Adipose tissue (tissue), 3 donors: Measurements from ENCODE around the gene BCAT1. TPM values are rescaled to one million over a fixed set of nuclear protein-coding genes. Genes with fewer than 3 reads are reported as not detected.

ENCODE experiments used
- H3K27ac ChIP-seq: one replicate; pipeline ENCODE4 v1.5.1; 2013; ENCODE audit warnings: low read depth, low read length
- WGBS, 3 donors: extraction: QIAGEN DNeasy Blood & Tissue Kit; methylation state at CpG; one replicate each; pipeline ENCODE4 v1.1.7; 2013; 5-methylcytosine and 5-hydroxymethylcytosine counted together
- polyA plus RNA-seq, 3 donors: library from polyadenylated mRNA; stranded (reverse); fragments of 200-250 nt; gene quantifications; one replicate each; pipeline ENCODE4 v1.2.3, GENCODE V29; 2013
- donor health status: healthy with polysubstance abuse.
- donor health status: Bipolar disorder and iron deficiency.
- donor health status: healthy.

Gene BCAT1, protein sequence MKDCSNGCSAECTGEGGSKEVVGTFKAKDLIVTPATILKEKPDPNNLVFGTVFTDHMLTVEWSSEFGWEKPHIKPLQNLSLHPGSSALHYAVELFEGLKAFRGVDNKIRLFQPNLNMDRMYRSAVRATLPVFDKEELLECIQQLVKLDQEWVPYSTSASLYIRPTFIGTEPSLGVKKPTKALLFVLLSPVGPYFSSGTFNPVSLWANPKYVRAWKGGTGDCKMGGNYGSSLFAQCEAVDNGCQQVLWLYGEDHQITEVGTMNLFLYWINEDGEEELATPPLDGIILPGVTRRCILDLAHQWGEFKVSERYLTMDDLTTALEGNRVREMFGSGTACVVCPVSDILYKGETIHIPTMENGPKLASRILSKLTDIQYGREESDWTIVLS
- polyA plus RNA-seq, result 10 to 100 TPM in 2 of 3 donors, 1 to 10 TPM in 1; 3.1 to 12.8 (median 11.3) TPM

DNA sequence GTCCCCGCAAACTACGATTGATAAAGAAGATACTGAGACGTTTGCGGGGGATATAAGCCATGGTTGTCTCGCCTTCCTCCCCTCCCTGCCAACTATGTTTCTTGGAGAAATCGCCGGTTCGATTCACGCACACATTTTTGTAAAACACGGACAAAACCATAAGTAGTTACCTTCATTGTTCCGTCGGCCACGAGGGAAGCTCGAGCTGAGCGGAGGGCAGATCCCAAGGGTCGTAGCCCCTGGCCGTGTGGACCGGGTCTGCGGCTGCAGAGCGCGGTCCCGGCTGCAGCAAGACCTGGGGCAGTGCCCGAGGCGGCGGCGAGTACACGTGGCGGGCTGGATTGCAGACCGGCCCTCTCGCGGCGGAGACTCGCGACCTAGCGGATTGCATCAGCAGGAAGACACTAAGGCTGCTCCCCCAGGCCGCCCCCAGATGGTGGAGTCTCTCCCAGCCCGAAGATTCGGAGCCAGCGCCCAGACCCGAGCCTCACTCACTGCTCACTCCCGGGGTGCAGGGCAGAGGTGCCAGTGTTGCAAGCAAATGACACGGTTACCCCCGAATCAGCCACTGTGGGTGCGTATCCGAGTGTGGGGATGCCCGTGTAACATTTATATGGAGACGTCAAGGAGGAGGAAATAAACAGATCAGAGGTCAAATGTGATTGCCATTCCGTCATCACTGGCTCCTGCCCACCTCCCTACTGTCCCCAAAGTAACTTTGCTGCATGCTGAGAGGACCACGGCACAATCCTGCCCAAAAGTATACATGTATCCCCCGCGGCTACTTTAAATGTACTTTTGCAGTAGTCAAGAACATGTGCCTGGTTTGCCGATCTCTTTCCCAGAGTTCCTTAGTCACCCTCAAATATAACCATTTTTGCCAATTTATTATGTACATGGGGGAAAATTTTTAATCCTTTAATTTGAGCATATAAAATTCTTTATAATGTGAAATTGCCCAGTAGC is at the start of gene BCAT1:
TSS of gene BCAT1 (minus strand) at position 345 of the 966 bp plus-strand sequence. CDS start at position 176, 169 bp downstream.
- 4 to 5% (median 5%) methylated on average over 50 to 52 of the region's 52 CpGs for WGBS, 3 donors
- no peak within 1 kb of the TSS for H3K27ac ChIP-seq

DNA sequence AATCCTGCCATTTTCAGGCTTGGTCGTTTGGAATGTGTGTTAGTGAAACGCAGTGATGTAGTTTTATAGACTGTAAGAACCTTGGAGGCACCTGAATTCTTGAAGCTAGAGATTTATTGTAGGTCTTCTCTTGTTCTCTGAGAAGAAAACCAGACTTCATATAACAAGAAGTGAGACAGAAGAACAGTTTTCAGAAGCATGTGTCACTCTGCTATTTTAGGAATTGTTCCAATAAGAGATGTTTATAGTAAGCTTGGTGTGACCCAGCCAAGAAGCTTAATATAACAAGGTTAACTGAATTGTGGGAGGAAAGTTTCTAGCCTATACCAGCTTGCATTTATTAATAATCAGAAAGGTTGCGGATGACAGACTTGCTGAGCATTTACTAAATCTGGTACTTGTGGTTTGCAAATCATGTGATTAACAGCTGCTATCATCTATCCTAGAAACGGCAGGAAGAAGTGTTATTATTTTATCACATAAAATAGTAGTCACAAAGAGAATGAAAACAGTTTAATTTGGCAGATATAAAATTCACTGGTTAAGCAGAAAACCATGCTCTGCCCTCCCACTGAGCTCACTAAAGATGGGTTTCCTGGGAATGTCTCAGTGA is 49.2 kb upstream of the BCAT1 start:
- 28 to 54% (median 41%) methylated on average over 4 of the region's 4 CpGs for WGBS, 3 donors
- no peak overlapping the region for H3K27ac ChIP-seq

DNA sequence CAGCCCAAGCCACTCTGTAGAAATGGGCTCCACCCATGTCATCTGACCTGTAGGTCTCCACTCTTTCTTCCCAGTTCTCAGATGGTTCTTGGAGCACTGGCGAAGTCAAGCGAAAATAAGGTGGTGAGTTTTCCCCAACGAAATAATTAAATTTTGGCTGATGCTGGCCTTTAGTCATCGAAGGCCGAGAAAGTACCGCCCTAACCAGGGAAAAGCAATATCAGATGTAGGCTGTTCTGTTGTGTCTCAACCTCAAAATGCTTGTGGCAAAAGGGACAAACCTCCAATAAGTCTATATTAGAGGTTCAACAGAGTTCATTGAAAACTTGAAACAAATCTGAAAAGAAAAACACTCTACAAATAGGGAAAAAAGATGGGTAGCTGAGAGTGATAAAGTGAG is 48.6 kb upstream of the BCAT1 start:
- no peak overlapping the region for H3K27ac ChIP-seq
- WGBS, 3 donors, result 80 to 95% (median 89%) methylated on average over 6 of the region's 6 CpGs

DNA sequence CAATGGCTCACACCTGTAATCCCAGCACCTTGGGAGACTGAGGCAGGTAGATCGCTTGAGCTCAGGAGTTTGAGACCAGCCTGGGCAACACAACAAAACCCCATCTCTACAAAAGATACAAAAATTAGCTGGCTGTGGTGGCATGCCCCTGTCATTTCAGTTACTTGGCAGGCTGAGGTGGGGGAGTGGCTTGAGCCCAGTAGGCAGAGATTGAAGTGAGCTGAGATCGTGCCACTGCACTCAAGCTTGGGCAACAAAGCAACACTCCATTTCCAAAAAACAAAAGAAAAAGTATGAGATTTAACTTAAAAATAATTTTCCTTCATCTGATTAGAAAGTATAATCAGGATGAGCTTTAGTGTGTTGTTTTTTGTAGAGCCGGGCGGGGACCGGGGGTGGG is 47.9 kb upstream of the BCAT1 start:
- no peak overlapping the region for H3K27ac ChIP-seq
- WGBS, 3 donors, result 94 to 95% (median 95%) methylated on average over 5 of the region's 5 CpGs

- no peak overlapping the region for H3K27ac ChIP-seq
- WGBS, 3 donors, result 75 to 85% (median 79%) methylated on average over 8 of the region's 8 CpGs
Observed at GRCh38 chr12:24996102-24996797, 47.3 kb upstream of the BCAT1 start.

GRCh38 chr12:24993793-24994192 is 44.9 kb upstream of the BCAT1 start:
- WGBS, 3 donors, result 89 to 92% (median 91%) methylated on average over 4 of the region's 4 CpGs
- H3K27ac ChIP-seq, result no peak overlapping the region

- no peak overlapping the region for H3K27ac ChIP-seq
- WGBS, 3 donors, result 35 to 38% (median 35%) methylated on average over 9 of the region's 9 CpGs
Observed at GRCh38 chr12:24991209-24992049, 42.5 kb upstream of the BCAT1 start.

DNA sequence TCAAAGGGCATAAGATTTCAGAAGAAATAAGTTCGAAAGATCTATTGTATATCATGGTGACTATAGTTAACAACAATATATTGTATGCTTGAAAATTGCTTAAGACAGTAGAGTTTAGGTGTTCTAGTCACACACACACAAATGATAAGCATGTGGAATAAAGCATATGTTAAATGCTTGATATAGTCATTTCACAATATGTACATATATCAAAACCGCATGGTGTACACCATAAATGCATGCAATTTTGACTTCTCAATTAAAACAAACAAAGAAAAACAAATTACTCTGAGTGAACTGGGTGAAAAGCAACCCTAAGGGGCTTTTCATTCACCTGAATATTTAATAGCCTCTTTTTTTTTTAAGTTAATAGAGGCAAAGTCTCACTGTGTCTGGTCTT is 40.3 kb upstream of the BCAT1 start:
- no peak overlapping the region for H3K27ac ChIP-seq
- WGBS, 3 donors, result 89 to 96% (median 91%) methylated on average over 2 of the region's 2 CpGs

GRCh38 chr12:24982250-24982649 is 33.3 kb upstream of the BCAT1 start:
- WGBS, 3 donors, result 97 to 100% (median 100%) methylated on average over 1 of the region's 1 CpG
- no peak overlapping the region for H3K27ac ChIP-seq

DNA sequence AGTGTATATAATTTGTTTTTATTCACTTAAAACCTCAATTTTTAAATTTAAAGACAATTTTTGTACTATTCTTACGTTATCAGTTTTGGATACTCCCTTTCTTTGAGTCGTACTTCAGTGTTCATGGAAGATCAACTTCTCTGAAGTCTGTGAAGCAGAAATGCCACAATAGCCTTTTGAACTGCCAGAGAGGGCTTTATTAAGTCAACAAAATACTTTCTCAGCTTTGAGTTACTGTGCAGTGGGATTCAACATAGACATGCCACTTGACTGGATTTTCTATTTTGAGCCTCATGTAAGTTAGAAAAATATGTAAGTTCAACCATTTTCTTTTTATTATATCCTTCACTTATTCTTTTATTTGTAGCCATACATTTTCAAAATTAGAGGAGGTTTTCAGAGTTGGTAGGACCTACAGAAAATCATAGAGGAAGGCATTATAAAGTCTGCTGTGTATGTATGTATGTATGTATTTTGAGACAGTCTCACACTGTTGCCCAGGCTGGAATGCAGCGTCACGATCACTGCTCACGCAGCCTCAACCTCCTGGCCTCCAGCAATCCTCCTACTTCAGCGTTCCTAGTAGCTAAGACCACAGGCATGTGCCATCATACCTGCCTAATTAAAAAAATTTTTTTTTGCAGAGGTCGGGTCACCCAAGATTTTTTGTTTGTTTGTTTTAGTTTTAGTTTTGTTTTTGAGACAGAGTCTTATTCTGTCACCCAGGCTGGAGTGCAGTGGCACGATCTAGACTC is 31.3 kb upstream of the BCAT1 start:
- WGBS, 3 donors, result 83 to 88% (median 88%) methylated on average over 8 of the region's 8 CpGs

DNA sequence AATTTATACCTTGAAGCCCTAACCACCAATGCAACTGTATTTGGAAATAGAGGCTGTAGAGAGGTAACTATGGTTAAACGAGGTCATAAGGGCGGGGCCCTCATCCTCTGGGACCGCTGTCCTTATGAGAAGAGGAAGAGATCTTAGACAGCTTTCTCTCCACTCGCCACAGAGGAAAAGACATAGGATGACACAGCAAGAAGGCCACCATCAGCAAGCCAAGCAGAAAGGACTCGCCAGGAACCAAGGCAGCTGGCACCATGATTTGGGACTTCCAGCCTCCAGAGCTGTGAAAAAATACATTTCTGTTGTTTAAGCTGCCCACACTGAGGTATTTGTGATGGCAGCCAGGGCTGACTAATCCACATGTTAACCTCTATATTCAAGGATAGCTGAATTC is 30.4 kb upstream of the BCAT1 start:
- H3K27ac ChIP-seq, result no peak overlapping the region
- 42 to 77% (median 53%) methylated on average over 5 of the region's 5 CpGs for WGBS, 3 donors

More for the DNA sequence above, 31.3 kb upstream of the BCAT1 start:
- no peak overlapping the region for H3K27ac ChIP-seq

DNA sequence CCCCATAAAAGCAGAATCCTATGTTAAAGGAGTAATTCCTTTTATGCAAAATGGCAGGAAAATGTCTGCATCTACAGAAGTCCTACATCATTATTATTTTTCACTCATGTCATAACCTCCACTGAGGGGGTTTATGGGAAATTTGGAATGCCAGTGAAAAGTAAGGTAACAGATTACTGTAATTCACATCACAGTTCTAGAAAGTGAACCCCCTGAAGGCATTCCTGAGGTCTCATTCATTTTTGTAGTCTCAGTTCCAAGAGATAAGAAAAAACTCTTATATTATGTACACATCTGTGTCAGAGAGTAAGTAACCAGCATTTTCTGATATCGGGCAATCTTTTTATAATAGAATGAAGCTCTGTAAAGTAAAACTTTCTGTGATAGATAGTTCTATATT is 28.8 kb upstream of the BCAT1 start:
- 74 to 92% (median 77%) methylated on average over 1 of the region's 1 CpG for WGBS, 3 donors
- no peak overlapping the region for H3K27ac ChIP-seq

GRCh38 chr12:24977060-24977459 is 28.2 kb upstream of the BCAT1 start:
- no peak overlapping the region for H3K27ac ChIP-seq
- 51 to 64% (median 55%) methylated on average over 4 of the region's 4 CpGs for WGBS, 3 donors

DNA sequence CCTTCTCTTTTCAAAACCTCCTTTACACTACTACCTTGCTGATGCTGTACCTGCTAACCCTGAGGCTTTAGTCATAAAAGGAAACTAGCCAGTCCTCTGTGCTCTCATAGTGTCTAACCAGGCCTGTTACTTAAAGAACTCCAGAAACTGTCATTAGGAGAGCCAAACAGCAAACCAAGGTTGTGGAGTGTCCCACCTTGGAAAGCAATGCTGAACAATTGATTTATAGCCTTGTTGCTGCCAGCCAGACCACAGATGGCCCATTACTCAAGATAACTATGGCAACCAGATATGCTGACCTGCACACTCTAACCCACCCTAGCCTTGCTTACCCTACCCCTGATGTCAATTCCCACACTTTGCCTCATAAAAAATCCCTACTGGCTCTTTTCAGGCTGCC is 26.5 kb upstream of the BCAT1 start:
- H3K27ac ChIP-seq, result no peak overlapping the region

GRCh38 chr12:24974216-24974615 is 25.3 kb upstream of the BCAT1 start:
- H3K27ac ChIP-seq, result no peak overlapping the region
- 56 to 78% (median 74%) methylated on average over 3 of the region's 3 CpGs for WGBS, 3 donors

DNA sequence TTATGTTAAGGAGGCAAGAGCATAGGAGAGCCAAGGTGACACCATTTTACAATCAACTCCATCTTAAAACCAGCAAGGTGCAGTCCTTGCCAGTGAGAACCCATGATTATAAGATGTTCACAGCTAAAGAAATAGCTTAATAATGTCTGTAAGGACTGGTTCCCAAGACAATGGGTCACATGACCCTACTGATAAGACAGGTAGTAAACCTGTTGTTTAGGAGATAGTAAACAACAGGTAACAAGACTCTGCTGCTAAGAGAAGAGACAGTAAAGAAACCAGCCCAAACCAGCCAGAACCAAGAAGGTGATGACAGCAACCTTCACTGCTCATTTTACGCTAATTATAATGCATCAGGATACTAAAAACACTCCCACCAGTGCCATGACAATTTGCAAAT is 23.2 kb upstream of the BCAT1 start:
- 94 to 100% (median 100%) methylated on average over 1 of the region's 1 CpG for WGBS, 3 donors
- no peak overlapping the region for H3K27ac ChIP-seq

GRCh38 chr12:24970177-24970576 is 21.3 kb upstream of the BCAT1 start:
- 75 to 91% (median 90%) methylated on average over 6 of the region's 6 CpGs for WGBS, 3 donors
- no peak overlapping the region for H3K27ac ChIP-seq
